LNCAP (cell line): Measurements from ENCODE around the gene GPR155.

Source experiments
- CTCF ChIP-seq: fragments of 450-650 bp; IDR thresholded peaks from 2 replicates; pipeline ENCODE4 v1.5.1; 2017; ENCODE audit warnings: mild to moderate bottlenecking

Gene GPR155

DNA sequence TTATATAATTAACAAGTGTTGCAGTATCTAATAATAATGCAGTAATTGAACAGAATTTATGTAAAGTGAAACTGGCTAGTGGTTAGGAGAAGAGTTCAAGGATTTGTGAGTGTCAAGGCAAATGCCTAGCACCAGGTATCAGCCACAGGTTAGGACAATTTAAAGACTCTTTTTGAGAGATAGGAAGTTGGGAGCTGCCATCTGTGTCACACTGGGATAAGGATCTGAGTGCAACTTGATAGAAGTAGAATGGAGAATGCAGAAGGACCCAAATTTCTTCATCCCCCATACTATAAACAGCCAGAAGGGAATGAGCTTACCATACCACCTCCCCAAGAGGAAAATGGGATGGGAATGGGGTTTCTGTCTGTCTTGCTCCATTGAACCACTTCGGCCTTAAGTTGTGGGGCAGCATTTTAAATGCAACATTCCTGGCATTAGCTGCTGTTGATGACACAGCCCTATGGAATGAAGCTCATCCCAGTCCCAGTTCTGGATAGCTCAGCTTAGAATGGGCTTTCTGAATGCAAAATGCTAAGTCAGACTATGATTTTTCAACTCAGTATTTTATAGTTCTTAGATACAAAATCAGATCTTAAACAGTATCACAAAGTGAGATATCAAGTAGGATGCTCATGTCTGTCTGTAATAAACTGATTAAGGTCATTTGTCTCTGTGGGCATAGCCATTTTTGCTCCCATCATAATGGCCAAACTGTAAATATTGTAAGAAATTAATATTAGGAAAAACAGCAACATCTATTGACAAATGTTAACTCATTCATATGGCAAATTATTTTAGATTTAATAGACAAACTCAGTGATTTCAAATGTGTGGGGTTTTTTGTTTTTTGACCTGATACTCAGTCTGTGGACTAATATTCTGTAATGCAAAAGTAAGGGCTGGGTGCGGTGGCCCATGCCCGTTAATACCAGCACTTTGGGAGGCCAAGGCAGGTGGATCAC lies 44.0 kb downstream of the GPR155 start:
- no peak for TF ChIP-seq CTCF

DNA sequence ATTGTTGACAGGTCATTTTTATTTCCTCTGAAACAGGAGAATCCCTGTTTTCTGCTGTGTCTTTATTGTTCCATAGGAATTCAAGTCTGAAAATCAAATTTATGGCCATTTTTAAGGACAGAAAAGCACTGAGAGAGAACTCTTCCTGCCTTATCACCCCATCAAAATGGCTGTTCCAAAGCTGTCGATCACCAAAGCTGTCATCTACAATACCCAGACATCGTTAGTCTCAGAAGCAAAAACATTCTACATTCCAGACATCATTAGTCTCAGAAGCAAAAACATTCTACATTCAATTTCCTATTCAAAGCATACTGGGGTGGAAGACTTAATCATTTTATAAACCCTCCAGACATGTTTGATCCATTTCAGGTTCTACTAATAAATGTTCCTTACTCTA lies 46.9 kb downstream of the GPR155 start:
- no peak for TF ChIP-seq CTCF

GRCh38 chr2:174439323-174439722 lies 47.5 kb downstream of the GPR155 start:
- no peak for TF ChIP-seq CTCF

- no peak for TF ChIP-seq CTCF
These were observed 48.5 kb downstream of the GPR155 start for GRCh38 chr2:174438146-174438886.

- TF ChIP-seq CTCF, result no peak
These were observed 50.5 kb downstream of the GPR155 start for GRCh38 chr2:174436351-174436750.

DNA sequence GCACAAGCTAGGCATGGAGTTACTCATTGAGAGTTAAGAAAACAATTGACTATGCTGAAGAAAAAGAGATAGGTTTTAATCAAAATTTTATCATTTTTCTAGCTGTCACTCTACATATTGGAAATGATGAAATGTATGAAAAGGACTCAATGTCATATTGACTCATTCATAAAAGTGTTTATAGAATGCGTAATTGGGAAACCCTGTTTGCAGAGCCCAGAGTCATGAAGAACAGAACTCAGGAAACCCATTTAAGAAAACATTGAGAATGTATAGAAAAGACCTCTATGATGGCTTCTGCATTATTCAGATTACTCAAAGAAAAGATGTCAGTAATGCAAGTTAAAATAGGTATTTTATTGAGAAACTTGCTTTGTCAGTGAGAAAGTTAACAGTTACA lies 54.9 kb downstream of the GPR155 start:
- no peak for TF ChIP-seq CTCF

GRCh38 chr2:174430066-174430465 lies 56.8 kb downstream of the GPR155 start:
- no peak for TF ChIP-seq CTCF
